Left renal pelvis (tissue), 4 donors: Measurements from ENCODE around the gene ADAM12. TPM values are rescaled to one million over a fixed set of nuclear protein-coding genes. Genes with fewer than 3 reads are reported as not detected.

Experiments
- DNase-seq, 4 donors: peaks; one replicate each; pipeline ENCODE4 v3.0.0-alpha.2; 2013; ENCODE audit warnings: low read depth in 4 of 4, low spot score in 3 of 4
- polyA plus RNA-seq, 4 donors: library from polyadenylated mRNA; unstranded; fragments of 120-200 nt; gene quantifications; one replicate each; pipeline ENCODE4 v1.2.1, GENCODE V29; 2013; ENCODE audit not compliant: insufficient read length in 4 of 4

ADAM12 gene
- polyA plus RNA-seq, 4 donors = 23.1 to 100 (median 27.8) TPM

DNA sequence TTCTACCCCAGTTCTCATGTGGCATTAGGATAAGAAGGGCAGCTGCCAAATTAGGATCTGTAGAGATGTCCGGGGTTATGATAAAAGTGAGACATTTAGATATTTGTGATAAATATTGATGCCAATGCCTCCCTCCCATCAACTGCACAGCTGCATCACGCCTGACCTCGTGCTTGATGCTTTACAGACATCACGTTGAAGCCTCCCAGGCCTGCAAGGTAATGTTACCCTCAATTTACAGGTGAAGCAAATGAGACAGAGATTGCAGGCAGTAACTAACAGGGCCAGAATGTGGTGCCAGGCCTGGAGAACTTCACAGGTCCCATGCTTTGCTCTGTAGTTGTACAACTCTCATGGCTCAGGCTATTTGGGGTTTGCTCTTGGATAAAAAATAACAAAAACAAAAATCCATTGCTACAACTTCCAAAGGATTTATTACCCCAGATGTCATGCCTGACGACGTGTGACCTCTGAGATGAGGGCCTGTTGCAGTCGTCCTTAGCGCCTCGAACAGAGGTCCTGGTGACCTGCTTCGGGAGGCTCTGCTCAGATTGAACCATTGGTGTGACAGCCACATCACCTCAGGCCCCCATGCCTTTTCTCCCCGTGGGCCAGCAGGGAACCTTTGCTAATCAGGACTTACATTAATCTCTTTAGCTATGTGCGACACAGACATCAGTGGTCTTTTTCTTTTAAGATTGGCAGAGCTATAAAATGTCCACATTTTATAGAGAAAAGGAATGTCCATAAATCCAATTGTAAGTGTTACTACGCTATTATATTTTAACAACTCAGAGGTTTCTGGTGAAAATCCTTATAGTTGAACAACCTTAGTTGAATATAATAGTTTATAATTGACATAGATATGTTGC lies 169.3 kb downstream of the ADAM12 start:
- DNase-seq = no peak

DNA sequence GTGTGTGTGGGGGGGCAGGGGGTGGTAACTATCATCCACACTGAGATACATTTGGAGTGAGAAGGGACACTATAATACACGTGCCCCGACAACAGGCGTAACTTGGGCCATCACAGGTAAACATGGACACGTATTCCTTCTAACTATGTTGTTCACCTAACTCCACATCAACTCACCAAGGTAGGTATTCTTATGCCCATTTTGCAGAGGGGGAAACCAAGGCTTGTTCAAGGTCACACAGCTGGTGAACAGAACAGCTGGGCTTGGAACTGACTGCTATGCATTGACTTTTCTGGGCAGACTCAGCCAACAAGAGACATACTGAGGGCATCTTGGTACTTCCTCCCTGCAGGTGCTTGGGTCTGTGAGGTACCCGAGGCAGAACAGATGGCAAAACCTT lies 170.1 kb downstream of the ADAM12 start:
- DNase-seq = no peak

DNA sequence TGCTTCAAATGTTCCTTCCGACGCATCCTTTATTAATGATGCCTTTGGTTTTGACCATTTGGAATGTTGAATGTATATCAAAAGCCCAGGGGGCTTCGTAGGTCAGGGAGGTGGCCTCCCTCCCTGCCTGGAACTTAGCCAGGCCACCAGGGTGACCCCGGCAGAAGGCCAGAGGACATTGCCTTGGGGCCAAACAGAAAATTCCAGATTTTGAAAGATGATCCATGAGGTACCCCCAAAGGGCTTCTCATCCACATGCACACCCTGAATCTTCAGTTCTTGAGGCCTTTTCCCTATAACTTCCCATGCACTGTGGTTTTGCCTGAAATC lies 171.7 kb downstream of the ADAM12 start:
- DNase-seq = no peak

DNA sequence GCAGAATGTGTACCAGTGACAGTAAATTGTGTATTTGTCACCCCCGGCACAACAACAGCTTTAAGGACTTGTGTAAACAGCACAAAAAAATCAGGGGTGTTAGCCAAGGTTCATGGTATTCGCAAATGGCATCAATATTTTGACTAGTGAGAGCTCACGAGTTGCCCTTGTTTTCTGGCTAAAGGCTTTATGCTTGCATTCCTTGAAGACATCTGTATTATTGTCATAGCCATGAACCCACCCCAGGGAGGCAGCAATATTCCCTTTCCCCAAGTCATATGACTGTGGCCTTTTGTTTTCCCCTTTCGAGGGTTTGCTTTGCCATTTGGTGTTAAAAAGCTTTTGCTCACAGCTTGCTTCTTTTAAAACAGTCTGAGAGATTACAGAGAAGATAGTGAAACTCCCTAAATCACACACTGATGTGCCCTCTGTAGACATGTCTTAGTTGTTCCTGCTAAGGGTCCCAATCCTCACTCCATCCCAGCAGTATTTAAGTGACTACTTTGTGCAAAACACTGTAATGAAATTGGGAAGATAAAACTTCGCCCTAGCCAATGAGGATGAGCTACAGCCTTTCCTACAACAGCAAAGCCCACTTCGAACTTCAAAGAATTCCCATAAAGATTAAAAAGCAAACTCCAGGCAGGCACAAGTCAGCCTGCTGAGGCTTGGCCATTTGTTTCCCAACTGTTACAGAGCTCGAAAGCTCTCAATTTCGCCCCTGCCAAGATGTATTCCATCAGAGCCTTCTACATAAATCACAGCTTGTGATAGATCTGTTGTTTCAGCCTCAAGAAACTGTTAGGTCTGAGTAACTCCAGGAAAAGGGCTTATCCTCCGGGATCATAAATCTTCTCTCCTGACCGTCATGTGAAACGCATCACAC lies 172.3 kb downstream of the ADAM12 start:
- peak; percentile 51 to 69 (median 59) for DNase-seq

DNA sequence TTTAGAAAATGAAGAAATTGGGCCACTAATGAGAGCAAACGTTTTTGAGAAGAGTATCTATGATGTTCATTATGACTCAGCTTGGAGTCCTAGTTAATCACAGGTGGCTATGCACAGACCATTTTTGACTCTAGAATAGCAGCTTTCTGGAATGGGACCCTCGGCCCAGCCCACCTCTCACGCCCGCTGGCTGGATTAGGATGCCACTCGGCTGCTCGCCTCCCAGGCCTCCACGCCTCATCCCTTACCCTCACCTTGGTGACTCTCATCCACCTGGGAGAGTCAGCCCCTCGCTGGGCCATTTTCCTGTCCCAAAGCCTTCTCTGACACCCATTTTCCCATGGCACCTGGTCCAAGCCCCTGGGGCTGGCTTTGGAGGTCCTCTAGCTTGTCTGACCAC lies 173.6 kb downstream of the ADAM12 start:
- DNase-seq = no peak

DNA sequence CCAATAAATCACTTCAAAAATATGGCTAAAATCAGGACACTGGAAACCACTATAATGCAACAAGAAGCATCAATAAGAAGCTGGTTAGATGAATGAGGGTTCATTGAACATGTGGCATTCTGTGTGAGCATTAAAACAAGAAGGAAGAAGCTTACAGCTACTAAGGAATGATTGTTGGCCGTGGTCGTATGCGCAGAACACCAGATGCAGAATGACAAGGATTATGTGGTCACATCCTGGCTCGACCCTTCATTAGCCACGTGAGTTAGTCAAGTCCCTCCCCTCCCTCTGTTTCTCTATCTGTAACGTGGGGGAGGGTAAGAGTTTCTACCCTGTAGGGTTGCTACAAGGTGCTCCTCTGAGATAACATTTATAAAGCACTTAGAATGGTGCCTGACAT lies 174.3 kb downstream of the ADAM12 start:
- DNase-seq = no peak

DNA sequence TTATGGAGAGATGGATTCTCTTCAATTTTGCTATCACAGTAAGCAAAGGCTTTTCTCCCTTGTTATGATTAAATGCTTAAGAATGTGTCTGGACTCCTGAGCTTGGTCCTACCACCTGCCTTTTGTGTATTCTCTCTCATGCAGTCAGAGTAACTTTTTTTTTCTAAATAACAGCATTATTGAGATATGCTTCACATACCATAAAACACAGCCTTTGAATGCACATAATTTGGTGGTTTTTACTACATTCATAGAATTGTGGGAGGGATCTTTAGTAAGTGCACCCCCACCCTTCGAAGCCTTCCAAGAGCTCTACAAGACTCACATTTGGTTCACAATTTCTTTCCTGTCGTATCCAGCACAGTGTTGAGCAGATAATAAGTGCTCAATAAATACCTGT lies 175.5 kb downstream of the ADAM12 start:
- no peak for DNase-seq

DNA sequence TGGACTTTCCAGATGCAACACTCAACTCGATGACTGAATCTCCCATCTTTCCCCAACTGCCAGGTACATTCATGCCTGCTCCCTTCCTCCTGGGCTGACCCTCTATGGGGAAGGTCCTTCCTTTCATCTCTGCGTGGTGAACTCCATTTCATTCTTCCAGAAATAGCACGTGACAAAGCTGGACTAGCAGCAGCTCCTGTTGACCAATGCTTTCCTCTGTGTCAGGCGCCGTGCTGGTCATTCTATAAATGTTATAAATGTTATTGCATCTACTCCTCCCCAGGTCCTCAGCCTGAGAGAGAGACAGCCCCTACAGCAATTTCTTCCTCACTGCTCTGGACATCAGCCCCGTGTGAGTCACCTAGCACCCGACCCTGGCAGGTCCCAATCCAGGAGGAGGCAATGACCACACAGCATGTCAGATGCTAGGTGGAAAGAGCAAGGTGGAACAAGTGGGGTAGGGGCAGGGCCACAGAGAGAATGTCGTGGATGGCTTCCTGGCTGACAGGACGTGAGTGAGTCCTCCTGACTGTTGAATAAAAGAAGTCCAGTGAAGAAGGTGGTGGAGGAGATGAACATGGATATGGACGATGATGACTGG lies 178.1 kb downstream of the ADAM12 start:
- DNase-seq = no peak

DNA sequence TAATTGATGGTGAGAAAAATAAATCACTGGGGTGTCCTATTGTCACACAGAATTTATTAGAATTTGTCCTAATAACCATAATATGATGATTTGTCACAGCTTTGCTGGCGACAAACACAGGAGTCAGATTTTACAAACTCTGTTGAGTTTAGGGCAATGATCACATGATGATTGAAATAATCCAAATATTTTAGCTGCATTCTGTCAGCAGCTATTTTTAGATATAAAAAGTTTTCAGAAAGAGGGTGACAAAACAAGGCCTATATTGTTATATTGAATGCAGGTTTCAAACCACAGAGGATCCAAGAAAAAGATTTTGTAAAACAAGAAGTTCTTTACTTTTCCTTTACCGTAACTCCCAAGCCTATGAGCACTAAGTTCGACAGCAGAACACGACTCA lies 178.8 kb downstream of the ADAM12 start:
- no peak for DNase-seq

DNA sequence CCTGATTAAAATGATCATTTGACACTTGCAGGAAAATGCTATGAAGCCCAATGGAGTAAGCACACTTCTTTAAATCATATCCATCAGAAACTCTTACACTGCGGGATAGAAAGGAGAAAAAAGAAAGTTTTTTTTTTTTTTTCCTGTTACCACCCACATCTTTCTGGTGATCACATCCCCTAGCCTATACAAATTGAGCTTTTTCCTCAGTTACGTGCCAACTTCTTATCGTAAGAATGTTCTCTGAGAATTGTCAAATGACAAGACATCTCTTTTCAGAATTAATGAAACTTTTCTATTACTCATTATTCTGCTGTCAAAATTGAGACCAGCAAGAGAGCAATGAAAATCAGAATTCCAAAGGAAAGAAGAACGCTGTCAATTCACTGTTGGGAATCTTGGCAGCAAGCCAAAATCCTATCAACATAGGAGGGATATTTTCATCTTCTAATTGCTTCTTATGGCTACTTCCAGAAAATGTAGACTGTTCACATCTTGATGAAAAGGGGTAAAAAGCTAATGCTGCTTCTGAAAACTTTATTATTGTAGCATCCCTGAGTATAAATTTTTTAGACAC lies 179.5 kb downstream of the ADAM12 start:
- no peak for DNase-seq

DNA sequence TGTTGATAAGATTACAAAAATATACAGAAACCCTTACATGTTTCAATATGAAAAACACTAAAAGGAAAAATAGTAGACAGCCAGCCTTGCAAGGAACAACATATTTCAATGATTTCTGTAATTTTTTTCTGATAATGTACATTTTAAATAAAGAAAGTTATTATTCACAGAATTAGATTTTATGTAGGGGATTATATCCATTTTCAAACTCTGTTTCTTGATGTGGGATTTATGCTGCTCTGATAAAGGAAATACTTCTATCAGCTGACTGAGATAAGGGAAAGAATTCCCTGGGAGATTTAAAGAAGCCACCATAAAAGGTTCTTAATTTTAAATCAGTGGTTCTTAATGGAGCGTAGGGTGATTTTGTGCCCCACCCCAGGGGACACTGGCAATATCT lies 180.4 kb downstream of the ADAM12 start:
- DNase-seq = no peak

DNA sequence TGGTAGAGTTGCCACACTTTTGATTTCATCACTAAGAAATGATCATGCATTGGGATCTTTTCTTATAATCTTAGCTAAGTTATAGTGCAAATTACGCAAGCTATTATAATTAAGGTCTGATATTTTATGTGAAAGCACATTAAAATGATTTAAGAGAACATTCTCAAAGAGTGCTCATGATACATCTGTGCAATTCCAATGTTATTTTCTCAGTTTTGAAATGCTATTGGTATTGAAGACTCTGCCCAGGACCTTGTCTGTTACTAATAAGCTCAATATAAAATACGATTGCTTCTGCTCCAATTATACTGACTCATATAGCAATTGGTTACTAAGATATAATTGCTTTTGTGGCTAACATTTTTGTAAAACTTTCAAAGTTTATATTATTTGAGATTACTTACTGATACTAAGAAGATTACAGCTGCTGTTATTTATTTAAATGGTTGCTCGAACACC lies 180.9 kb downstream of the ADAM12 start:
- no peak for DNase-seq

DNA sequence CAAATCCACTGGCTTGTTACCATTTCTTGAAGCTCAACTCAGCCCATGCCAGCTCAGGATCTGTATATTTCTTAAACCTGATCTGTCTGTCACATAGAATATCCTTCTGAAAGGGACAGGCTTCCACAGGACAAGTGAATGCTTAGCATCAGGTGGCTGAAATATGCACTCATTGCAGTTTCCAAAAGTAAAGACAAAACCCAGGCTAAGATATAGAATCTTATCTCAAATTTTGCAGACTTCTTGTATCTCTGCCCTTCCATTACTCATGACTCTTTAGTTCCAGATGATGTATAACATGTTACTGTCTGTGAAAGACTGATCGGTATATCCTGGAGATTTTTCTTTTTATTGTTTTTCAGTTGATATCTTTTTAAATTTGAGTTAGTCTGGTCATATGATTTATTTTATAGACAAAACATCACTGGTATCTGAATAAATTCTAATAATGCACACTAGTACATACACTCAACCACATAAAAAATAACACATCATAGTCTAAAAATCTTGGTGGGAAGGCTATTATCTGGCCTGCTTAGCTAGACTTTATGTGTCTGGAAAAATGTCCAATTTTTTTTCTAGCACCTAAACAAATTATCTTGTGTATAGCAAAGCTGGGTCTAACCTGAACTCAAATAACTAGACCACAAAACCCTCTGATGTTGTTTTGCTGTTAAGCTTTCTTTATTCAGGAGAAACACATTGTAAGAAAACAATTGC lies 182.6 kb downstream of the ADAM12 start:
- DNase-seq = no peak

DNA sequence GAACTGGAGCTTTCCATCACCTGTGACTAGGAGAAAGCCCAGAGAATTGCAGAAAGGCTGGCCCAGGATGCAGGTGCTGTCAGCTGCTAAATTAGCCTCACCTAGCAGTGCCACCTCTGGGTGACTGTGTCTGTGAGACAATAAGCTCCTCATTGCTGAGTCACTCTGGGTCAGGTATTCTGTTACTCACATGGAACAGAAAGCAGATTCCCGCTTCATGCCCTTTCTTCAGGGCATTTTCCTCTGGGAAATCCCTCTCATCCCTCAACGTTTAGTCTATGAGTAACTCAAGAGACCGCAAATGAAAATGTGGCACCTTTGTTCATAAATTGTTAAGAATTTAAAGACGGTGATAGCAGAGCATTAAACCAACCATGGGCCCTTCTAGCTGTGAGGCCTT lies 184.0 kb downstream of the ADAM12 start:
- DNase-seq = no peak

DNA sequence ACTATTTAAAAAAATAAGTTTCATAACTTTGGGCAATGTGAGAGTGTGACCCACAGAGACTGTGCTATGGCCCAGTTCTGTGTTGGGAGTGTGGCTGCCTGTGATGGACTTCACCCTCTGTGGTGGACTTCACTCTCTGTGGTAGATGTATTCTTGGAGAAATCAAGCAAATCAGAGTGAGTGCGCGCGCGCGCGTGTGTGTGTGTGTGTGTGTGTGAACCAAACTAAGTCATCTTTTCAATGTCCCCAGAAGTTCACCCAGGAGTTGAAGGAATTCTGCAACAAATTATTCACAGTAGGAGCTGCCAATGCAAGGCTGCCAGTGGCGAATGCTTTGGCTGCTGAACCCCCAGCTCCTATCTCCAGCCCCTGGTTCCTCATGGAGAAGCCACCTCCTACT lies 184.5 kb downstream of the ADAM12 start:
- no peak for DNase-seq

DNA sequence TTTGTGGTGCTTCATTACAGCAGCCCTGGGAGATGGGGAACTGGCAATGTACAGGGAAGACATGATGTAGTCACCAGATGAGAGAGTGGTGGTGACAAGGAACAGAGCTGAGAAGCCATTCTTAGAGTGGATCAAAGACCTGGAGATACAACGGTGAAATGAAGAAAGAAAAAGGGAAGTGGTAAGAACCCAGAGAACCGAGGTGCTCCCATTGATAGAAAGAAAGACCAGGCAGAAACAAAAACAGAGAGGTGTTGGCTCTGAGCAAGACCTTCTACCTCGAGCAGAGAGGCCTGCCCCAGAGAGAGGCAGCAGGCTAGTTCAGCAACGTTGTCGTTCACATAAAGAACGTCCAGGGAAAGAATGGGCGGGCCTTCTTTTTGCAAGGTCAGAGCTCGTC lies 186.7 kb downstream of the ADAM12 start:
- no peak for DNase-seq

DNA sequence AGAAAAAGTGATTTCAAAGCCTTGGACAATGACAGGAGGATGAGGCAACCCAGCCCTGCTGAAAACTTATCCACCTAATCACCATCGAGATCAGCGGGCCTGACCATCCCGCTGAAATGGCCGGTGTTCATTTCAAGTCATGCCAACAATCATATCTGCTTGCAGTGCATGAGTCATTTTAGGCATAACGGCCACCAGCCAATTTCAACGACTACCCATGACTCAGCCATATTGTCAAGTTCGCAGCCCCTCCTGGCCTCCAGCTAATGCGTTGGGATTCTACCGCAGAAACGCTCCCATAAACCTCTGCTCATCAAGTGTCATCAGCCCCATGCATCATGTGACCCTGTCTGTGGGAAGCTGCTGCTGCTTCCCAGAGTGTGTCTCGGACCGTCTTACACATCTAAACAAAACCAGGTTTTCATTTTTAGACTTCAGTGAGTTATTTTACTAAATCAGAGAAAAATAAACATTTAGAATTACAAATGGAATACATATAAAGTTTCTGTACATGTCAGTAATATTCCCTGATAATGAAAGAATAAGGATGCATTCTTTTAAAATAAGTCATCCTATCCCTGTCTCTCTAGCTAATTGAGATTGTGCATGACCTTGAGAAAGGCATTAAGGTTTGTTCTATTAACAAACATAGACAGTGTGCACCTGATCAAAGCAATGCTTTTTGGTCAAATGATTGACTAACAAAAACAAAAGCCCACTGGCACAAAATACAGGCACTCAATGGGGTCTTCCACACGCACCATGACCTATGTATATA lies 188.9 kb downstream of the ADAM12 start:
- no peak for DNase-seq

DNA sequence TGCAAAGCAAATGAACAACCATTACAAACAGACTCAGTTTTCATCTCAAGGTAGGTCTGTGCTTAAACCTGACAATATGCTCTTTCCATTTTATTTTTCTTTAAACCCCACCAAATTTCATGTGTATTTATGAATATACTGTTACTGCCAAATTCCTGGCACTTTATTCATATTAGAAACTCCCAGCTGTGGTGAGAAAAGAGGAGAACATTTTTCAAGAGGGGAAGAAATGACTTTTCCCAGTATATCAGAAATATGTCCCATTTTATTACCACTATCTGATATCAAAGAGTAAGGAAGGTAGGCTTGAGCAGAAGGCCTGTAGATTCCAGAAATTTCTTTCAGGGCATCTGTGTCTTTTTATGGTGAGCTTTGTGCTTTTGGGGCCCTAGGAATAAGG lies 189.6 kb downstream of the ADAM12 start:
- no peak for DNase-seq

DNA sequence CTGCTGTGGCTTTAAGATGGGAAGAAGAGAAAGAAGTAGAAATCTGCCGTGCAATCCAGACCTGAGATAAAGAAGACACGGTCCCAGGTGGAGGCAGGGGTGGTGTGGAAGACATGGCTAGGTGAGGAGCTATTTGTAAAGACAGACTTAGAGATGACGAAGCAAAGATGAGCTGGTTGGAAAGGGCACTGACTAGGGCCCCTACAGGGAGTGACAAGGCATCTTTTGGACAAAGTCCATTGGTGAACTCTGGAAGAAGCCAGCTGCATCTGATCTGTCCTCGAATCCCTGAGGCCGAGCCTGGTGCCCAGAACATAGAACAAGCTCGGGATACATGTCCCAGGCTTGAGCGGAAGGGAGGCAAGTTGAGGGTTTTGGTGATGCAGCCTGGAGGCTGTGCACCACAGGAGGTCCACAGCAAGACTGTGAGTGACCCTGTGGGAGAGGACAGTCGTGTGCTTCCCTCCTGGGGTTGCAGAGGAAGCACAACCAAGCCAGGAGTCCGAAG lies 191.2 kb downstream of the ADAM12 start:
- no peak for DNase-seq
